PC-3 (cell line): Measurements from ENCODE around the gene RBM33. TPM values are rescaled to one million over a fixed set of nuclear protein-coding genes. Genes with fewer than 3 reads are reported as not detected.

Source experiments
- ATAC-seq: fragments of 200-7000 bp; cut with Tn5 transposase; 2 replicates; pipeline ENCODE4 v1.9.1; 2020; ENCODE audit warnings: mild to moderate bottlenecking, moderate library complexity
- BruUV-seq: library from RNA; stranded (reverse); fragments of 400-500 nt; replicated peaks from 2 replicates; lab custom pipeline; 2021; lab: Mats Ljungman, UMichigan
- CTCF ChIA-PET: fragments of 300-600 bp; sonication (Branson Sonifier 250); formaldehyde crosslinking; loops from one replicate; lab custom pipeline; 2022; ENCODE audit warnings: antibody characterized with exemption; lab: Charles Lee
- POLR2A ChIA-PET: fragments of 300-600 bp; sonication (Branson Sonifier 250); formaldehyde crosslinking; loops from one replicate; lab custom pipeline; 2022; ENCODE audit warnings: antibody characterized with exemption; ENCODE audit not compliant: unreplicated experiment; lab: Charles Lee
- DNase-seq: peaks from one replicate; pipeline ENCODE4 v3.0.0-alpha.2; 2015
- H2AFZ ChIP-seq: fragments of 300-600 bp; sonication (generic); 2 replicates; pipeline ENCODE4 v1.6.0; 2016; ENCODE audit warnings: antibody characterized with exemption, low read length
- H3F3A ChIP-seq: fragments of 300-600 bp; sonication (generic); one replicate; pipeline ENCODE4 v1.6.0; 2017; ENCODE audit warnings: antibody characterized with exemption, low read length, control low read depth, mild to moderate bottlenecking; ENCODE audit not compliant: unreplicated experiment
- H3K27ac ChIP-seq: fragments of 300-600 bp; sonication (generic); 2 replicates; pipeline ENCODE4 v1.5.1; 2016; ENCODE audit warnings: mild to moderate bottlenecking, low read length
- H3K27me3 ChIP-seq: fragments of 300-600 bp; sonication (generic); 2 replicates; pipeline ENCODE4 v1.6.1; 2016; ENCODE audit warnings: low read length, mixed read lengths
- H3K36me3 ChIP-seq: fragments of 300-600 bp; sonication (generic); 2 replicates; pipeline ENCODE4 v1.6.1; 2016; ENCODE audit warnings: low read depth, mixed run types, low read length, mixed read lengths
- H3K4me1 ChIP-seq: fragments of 300-600 bp; sonication (generic); 2 replicates; pipeline ENCODE4 v1.5.1; 2016; ENCODE audit warnings: low read length; ENCODE audit not compliant: insufficient read depth
- H3K4me2 ChIP-seq: fragments of 300-600 bp; sonication (generic); 2 replicates; pipeline ENCODE4 v1.6.0; 2016; ENCODE audit warnings: low read length
- H3K4me3 ChIP-seq: fragments of 300-600 bp; sonication (generic); 2 replicates; pipeline ENCODE4 v1.5.1; 2016; ENCODE audit warnings: mild to moderate bottlenecking, low read length, mixed read lengths
- H3K79me2 ChIP-seq: fragments of 300-600 bp; sonication (generic); 2 replicates; pipeline ENCODE4 v1.6.1; 2017; ENCODE audit warnings: low read length, mixed read lengths
- H3K9ac ChIP-seq: fragments of 300-600 bp; sonication (generic); 2 replicates; pipeline ENCODE4 v1.6.0; 2016; ENCODE audit warnings: mild to moderate bottlenecking, low read length
- H3K9me2 ChIP-seq: fragments of 300-600 bp; sonication (generic); replicated peaks from 2 replicates; pipeline ENCODE4 v1.6.1; 2016; ENCODE audit warnings: mixed run types, low read length, mixed read lengths
- H3K9me3 ChIP-seq: fragments of 300-600 bp; sonication (generic); 2 replicates; pipeline ENCODE4 v1.6.1; 2016; ENCODE audit warnings: low read length, mixed read lengths
- H4K20me1 ChIP-seq: fragments of 300-600 bp; sonication (generic); 2 replicates; pipeline ENCODE4 v1.6.1; 2016; ENCODE audit warnings: low read length, mixed read lengths
- EZH2 ChIP-seq: fragments of 300-600 bp; sonication (generic); IDR thresholded peaks from one replicate; pipeline ENCODE4 v1.6.1; 2017; ENCODE audit warnings: antibody characterized with exemption, mild to moderate bottlenecking, low read length; ENCODE audit not compliant: unreplicated experiment
- EZH2phosphoT487 ChIP-seq: fragments of 300-600 bp; sonication (generic); IDR thresholded peaks from 2 replicates; pipeline ENCODE4 v1.6.1; 2018; ENCODE audit warnings: mild to moderate bottlenecking, antibody characterized with exemption, low read length, borderline replicate concordance
- intact Hi-C: fragments of 100-400 bp; cut with micrococcal nuclease; formaldehyde crosslinking; loops from 2 replicates; pipeline ENCODE4 v1.9.0; 2023
- total RNA-seq: library from RNA; depleted of rRNA; stranded (reverse); fragments of >200 nt; gene quantifications from 2 replicates; pipeline ENCODE4 v1.2.3, GENCODE V29; 2014
- TF ChIP-seq, protein P1 (sequence below): fragments of 300-600 bp; sonication (generic); conservative IDR thresholded peaks from 2 replicates; pipeline ENCODE4 v1.5.1; 2017; ENCODE audit warnings: antibody characterized with exemption, low read depth, mild to moderate bottlenecking, low read length

Gene RBM33
- total RNA-seq, 1 experiment from 2014 or later: 25.3 TPM

GRCh38 chr7:155670521-155670920 is 26.1 kb downstream of the RBM33 start:
- no peaks in the 10 kb centered on the region for H3K27me3 ChIP-seq
- H3K9ac ChIP-seq: no peak overlapping the region
- DNase-seq (no peak), ATAC-seq (no peak)
- H3K4me1 ChIP-seq: peaks cover 10% of the 10 kb centered on the region
- intact Hi-C loops: no loop called here
- TF ChIP-seq EZH2: no peak
- no peak for TF ChIP-seq EZH2phosphoT487
- TF ChIP-seq, protein P1, sequence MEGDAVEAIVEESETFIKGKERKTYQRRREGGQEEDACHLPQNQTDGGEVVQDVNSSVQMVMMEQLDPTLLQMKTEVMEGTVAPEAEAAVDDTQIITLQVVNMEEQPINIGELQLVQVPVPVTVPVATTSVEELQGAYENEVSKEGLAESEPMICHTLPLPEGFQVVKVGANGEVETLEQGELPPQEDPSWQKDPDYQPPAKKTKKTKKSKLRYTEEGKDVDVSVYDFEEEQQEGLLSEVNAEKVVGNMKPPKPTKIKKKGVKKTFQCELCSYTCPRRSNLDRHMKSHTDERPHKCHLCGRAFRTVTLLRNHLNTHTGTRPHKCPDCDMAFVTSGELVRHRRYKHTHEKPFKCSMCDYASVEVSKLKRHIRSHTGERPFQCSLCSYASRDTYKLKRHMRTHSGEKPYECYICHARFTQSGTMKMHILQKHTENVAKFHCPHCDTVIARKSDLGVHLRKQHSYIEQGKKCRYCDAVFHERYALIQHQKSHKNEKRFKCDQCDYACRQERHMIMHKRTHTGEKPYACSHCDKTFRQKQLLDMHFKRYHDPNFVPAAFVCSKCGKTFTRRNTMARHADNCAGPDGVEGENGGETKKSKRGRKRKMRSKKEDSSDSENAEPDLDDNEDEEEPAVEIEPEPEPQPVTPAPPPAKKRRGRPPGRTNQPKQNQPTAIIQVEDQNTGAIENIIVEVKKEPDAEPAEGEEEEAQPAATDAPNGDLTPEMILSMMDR: no peak
- no peaks in the 10 kb centered on the region for H3K9me2 ChIP-seq
- peaks cover 52% of the 10 kb centered on the region for H4K20me1 ChIP-seq
- POLR2A ChIA-PET: no interaction called here
- H3F3A ChIP-seq: no peaks in the 10 kb centered on the region
- H3K36me3 ChIP-seq: peaks cover 10% of the 10 kb centered on the region; the same call in 1 of the 2 replicates
- no peak overlapping the region for H3K27ac ChIP-seq
- no peak overlapping the region for H3K4me2 ChIP-seq
- H3K4me3 ChIP-seq: no peak overlapping the region
- peaks cover 86% of the 10 kb centered on the region for H3K79me2 ChIP-seq
- no peak overlapping the region for H2AFZ ChIP-seq
- no peaks in the 10 kb centered on the region for H3K9me3 ChIP-seq
- CTCF ChIA-PET: interaction anchor here (0.9 kb wide), 1 partner anchor 72 kb away, joined by 3 read pairs; no protein-coding TSS in a partner anchor
- no TSS peak for BruUV-seq

GRCh38 chr7:155674556-155674955 is 30.1 kb downstream of the RBM33 start:
- ATAC-seq (no peak), DNase-seq (no peak)
- Histone ChIP-seq H3K36me3 (peaks cover 13% of the 10 kb centered on the region; the same call in 1 of the 2 replicates), H3F3A (no peaks in the 10 kb centered on the region), H3K79me2 (peaks cover 60% of the 10 kb centered on the region), H2AFZ (no peak overlapping the region), H3K9me3 (no peaks in the 10 kb centered on the region), H3K9ac (no peak overlapping the region), H3K27ac (no peak overlapping the region), H3K4me1 (no peaks in the 10 kb centered on the region), H3K4me3 (no peak overlapping the region), H3K9me2 (no peaks in the 10 kb centered on the region), H3K4me2 (no peak overlapping the region), H4K20me1 (0 out of 2 replicates have a peak, but pooled peaks cover 27% of the 10 kb centered on the region), H3K27me3 (no peaks in the 10 kb centered on the region)
- intact Hi-C loops: no loop called here
- no TSS peak for BruUV-seq
- POLR2A ChIA-PET: no interaction called here
- CTCF ChIA-PET: no interaction called here
- TF ChIP-seq, protein P1: no peak
- no peak for TF ChIP-seq EZH2phosphoT487
- TF ChIP-seq EZH2: no peak

- Histone ChIP-seq H3K9ac (no peak overlapping the region), H4K20me1 (0 out of 2 replicates have a peak, but pooled peaks cover 15% of the 10 kb centered on the region), H3K4me3 (no peak overlapping the region), H3K27ac (no peak overlapping the region), H3K27me3 (no peaks in the 10 kb centered on the region), H2AFZ (no peak overlapping the region), H3F3A (no peaks in the 10 kb centered on the region), H3K4me2 (no peak overlapping the region), H3K9me2 (no peaks in the 10 kb centered on the region), H3K4me1 (no peaks in the 10 kb centered on the region), H3K9me3 (no peaks in the 10 kb centered on the region), H3K79me2 (peaks cover 47% of the 10 kb centered on the region), H3K36me3 (peaks cover 24% of the 10 kb centered on the region; the same call in 1 of the 2 replicates)
- ChIA-PET CTCF (no interaction called here), POLR2A (no interaction called here)
- ATAC-seq (no peak), DNase-seq (no peak)
- TF ChIP-seq EZH2phosphoT487: no peak
- TF ChIP-seq, protein P1: no peak
- no peak for TF ChIP-seq EZH2
- intact Hi-C loops: no loop called here
- no TSS peak for BruUV-seq
Measured at GRCh38 chr7:155676052-155676451, 31.6 kb downstream of the RBM33 start.
